Right lobe of liver (tissue), 4 donors: ENCODE results near the gene ASMT.

Source experiments
- POLR2A ChIP-seq: fragments of 450-650 bp; IDR thresholded peaks from one replicate; pipeline ENCODE4 v1.6.1; 2017; ENCODE audit warnings: antibody characterized with exemption, mild to moderate bottlenecking
- TF ChIP-seq, protein P1 (sequence below), 4 donors: fragments of 200-600 bp in 3 of 4; fragments of 450-650 bp in 1 of 4; IDR thresholded peaks; one replicate each; pipeline versions ENCODE4 v1.5.1 to v1.8.0; 2016 to 2022; ENCODE audit warnings: antibody characterized with exemption in 4 of 4, mild to moderate bottlenecking in 2 of 4
- donor health status: DM: no; HTN: no; CAD: no.
- donor health status: DM: no; HTN: no; CAD: no.
- donor health status: DM: no; HTN: yes; CAD: no.

DNA sequence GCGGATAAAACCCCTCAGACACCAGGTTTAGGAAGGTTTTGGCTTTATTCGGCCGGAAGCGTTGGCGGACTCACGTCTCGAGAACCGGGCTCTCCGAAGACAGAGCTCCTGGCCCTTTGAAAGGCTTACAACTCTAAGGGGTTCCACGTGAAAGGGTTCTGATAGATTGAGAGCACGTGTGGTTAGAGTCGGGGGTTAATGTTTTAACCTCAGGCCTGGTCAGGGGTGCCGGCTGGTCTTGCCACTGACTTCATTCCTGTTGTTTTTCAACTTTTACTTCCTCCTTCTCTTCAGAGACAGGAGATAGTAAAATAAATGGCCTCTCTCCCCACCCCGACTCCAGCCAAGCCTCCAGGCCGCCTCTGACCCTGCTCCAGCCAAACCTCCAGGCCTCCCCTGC, 4.7 kb upstream of the ASMT start:
- TF ChIP-seq, protein P1, sequence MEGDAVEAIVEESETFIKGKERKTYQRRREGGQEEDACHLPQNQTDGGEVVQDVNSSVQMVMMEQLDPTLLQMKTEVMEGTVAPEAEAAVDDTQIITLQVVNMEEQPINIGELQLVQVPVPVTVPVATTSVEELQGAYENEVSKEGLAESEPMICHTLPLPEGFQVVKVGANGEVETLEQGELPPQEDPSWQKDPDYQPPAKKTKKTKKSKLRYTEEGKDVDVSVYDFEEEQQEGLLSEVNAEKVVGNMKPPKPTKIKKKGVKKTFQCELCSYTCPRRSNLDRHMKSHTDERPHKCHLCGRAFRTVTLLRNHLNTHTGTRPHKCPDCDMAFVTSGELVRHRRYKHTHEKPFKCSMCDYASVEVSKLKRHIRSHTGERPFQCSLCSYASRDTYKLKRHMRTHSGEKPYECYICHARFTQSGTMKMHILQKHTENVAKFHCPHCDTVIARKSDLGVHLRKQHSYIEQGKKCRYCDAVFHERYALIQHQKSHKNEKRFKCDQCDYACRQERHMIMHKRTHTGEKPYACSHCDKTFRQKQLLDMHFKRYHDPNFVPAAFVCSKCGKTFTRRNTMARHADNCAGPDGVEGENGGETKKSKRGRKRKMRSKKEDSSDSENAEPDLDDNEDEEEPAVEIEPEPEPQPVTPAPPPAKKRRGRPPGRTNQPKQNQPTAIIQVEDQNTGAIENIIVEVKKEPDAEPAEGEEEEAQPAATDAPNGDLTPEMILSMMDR (IDR thresholded peaks at IDR 0.05), result no peak
- no peak for TF ChIP-seq POLR2A
